Measurements from ENCODE around the gene ZFP28. TPM values are rescaled to one million over a fixed set of nuclear protein-coding genes. Genes with fewer than 3 reads are reported as not detected.
A peak's percentile ranks its signal among the peaks of the same experiment; 100 is the strongest.

ZFP28 gene
- total RNA-seq, 1 donor from 2014 or later: 2.3 TPM

DNA sequence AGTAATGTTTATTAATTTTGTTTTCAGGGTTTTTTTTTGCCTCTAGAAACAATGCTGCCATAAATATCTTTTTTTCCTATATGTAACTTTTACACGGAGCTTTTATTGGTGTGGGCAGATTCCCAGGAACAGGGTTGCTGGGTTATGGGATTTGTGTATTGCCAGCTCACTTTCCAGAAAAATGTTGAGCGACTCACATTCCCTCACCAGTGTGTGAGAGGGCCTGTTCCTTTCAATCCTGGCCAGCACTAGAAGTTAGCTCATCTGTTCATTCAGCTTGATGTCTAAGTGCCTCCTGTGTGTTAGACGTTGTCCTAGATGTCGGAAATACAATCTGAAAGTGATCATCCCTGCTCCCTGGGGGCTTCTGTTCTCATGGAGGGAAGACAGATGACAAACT lies 58.9 kb downstream of the ZFP28 start:
- TF ChIP-seq, protein P1, sequence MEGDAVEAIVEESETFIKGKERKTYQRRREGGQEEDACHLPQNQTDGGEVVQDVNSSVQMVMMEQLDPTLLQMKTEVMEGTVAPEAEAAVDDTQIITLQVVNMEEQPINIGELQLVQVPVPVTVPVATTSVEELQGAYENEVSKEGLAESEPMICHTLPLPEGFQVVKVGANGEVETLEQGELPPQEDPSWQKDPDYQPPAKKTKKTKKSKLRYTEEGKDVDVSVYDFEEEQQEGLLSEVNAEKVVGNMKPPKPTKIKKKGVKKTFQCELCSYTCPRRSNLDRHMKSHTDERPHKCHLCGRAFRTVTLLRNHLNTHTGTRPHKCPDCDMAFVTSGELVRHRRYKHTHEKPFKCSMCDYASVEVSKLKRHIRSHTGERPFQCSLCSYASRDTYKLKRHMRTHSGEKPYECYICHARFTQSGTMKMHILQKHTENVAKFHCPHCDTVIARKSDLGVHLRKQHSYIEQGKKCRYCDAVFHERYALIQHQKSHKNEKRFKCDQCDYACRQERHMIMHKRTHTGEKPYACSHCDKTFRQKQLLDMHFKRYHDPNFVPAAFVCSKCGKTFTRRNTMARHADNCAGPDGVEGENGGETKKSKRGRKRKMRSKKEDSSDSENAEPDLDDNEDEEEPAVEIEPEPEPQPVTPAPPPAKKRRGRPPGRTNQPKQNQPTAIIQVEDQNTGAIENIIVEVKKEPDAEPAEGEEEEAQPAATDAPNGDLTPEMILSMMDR (IDR thresholded peaks at IDR 0.05; ENCODE audit: insufficient read depth, low read depth, low read length): no peak
- no peak for TF ChIP-seq EZH2 (IDR thresholded peaks at IDR 0.05; ENCODE audit: insufficient read depth, low read length)
- peaks cover 67% of the 10 kb centered on the region for H3K79me2 ChIP-seq (ENCODE audit: insufficient read depth, low read length)
- peaks cover 14% of the 10 kb centered on the region for H3K9me3 Mint-ChIP-seq (ENCODE audit: unreplicated experiment)
- H4K20me1 ChIP-seq (ENCODE audit: insufficient read depth, low read length): peaks cover 36% of the 10 kb centered on the region
- DNase-seq (ENCODE audit: low read depth) (peak; percentile 9), FAIRE-seq (no peak)
- H2AFZ ChIP-seq (ENCODE audit: low read depth, low read length): no peak overlapping the region
- H3K4me1 Mint-ChIP-seq (ENCODE audit: low read depth, unreplicated experiment): peaks cover 19% of the 10 kb centered on the region
- H3K4me1 ChIP-seq (ENCODE audit: insufficient read depth, low read length): peaks cover 11% of the 10 kb centered on the region
- no peaks in the 10 kb centered on the region for H3K27me3 ChIP-seq (ENCODE audit: insufficient read depth, low read length)
- no peak overlapping the region for H3K9ac ChIP-seq (ENCODE audit: low read length)
- H3K4me3 ChIP-seq (ENCODE audit: insufficient read depth, low read depth, low read length): no peak overlapping the region
- H3K36me3 ChIP-seq (ENCODE audit: insufficient read depth, low read length): peaks cover 3% of the 10 kb centered on the region
- H3K27ac ChIP-seq (ENCODE audit: low read depth, low read length): no peak overlapping the region
- no peaks in the 10 kb centered on the region for H3K9me3 ChIP-seq (ENCODE audit: insufficient read depth, low read depth, low read length)
- peak overlapping the region; percentile 34 for H3K27ac Mint-ChIP-seq (ENCODE audit: unreplicated experiment)
- H3K27me3 Mint-ChIP-seq (ENCODE audit: low read depth, unreplicated experiment): no peaks in the 10 kb centered on the region
- H3K4me3 Mint-ChIP-seq (ENCODE audit: unreplicated experiment): no peak overlapping the region
- H3K4me2 ChIP-seq (ENCODE audit: low read length): no peak overlapping the region
- H3K36me3 Mint-ChIP-seq (ENCODE audit: low read depth, unreplicated experiment): peaks cover 39% of the 10 kb centered on the region

DNA sequence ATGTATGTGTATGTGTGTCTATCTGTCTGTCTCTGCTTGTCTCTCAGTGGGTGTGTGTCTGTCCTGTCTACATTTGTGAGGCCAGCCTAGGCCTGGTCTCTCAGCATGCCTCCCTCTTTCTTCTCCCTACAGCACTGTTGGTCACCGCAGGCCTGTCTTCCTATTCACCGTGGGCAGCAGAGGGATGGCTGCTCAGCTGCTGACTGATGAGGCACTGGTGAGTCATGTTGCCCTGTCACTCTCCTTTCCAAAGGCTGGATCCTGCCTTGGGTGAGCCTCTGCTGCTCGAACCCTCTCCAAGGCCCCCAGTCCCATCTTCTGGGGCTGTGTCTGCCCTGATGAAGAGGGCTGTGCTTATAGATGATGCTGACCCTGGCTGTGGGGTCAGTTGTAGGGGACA lies 62.6 kb downstream of the ZFP28 start:
- Mint-ChIP-seq H3K27me3 (ENCODE audit: low read depth, unreplicated experiment) (no peaks in the 10 kb centered on the region), H3K4me1 (ENCODE audit: low read depth, unreplicated experiment) (peaks cover 11% of the 10 kb centered on the region), H3K36me3 (ENCODE audit: low read depth, unreplicated experiment) (peaks cover 55% of the 10 kb centered on the region), H3K27ac (ENCODE audit: unreplicated experiment) (peak overlapping the region; percentile 60), H3K4me3 (ENCODE audit: unreplicated experiment) (no peak overlapping the region), H3K9me3 (ENCODE audit: unreplicated experiment) (peaks cover 21% of the 10 kb centered on the region)
- H3K27ac ChIP-seq (ENCODE audit: low read depth, low read length): no peak overlapping the region
- DNase-seq (ENCODE audit: low read depth) (peak; percentile 16), FAIRE-seq (no peak)
- H3K4me3 ChIP-seq (ENCODE audit: insufficient read depth, low read depth, low read length): no peak overlapping the region
- H3K4me2 ChIP-seq (ENCODE audit: low read length): no peak overlapping the region
- H3K9ac ChIP-seq (ENCODE audit: low read length): no peak overlapping the region
- H3K4me1 ChIP-seq (ENCODE audit: insufficient read depth, low read length): peaks cover 2% of the 10 kb centered on the region
- H3K79me2 ChIP-seq (ENCODE audit: insufficient read depth, low read length): peaks cover 88% of the 10 kb centered on the region
- peaks cover 34% of the 10 kb centered on the region for H4K20me1 ChIP-seq (ENCODE audit: insufficient read depth, low read length)
- H2AFZ ChIP-seq (ENCODE audit: low read depth, low read length): no peak overlapping the region
- H3K27me3 ChIP-seq (ENCODE audit: insufficient read depth, low read length): no peaks in the 10 kb centered on the region
- peaks cover 3% of the 10 kb centered on the region for H3K36me3 ChIP-seq (ENCODE audit: insufficient read depth, low read length)
- no peak for TF ChIP-seq EZH2 (IDR thresholded peaks at IDR 0.05; ENCODE audit: insufficient read depth, low read length)
- TF ChIP-seq, protein P1 (IDR thresholded peaks at IDR 0.05; ENCODE audit: insufficient read depth, low read depth, low read length): no peak
- H3K9me3 ChIP-seq (ENCODE audit: insufficient read depth, low read depth, low read length): peaks cover under 1% of the 10 kb centered on the region

DNA sequence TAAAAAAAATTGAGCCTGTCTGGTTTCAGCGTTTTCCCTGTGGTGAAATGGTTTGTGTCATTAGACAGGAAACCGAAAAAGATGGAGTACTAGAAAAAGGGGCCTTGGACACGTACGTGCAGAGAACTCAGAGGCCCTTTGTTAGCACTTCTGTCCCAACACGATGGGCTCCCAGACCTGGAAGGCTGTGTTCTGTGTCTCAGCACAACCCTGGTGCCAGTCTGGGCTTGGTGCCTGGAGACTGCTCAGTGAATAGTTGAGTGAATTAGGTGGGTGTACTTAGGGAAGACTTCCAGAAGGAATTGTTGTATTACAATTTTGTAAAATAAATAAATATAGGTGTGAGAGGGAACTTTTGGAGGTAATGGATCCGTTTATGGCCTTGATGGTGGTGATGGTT lies 65.1 kb downstream of the ZFP28 start:
- no peaks in the 10 kb centered on the region for H3K27me3 Mint-ChIP-seq (ENCODE audit: low read depth, unreplicated experiment)
- Histone ChIP-seq H3K36me3 (ENCODE audit: insufficient read depth, low read length) (peaks cover 1% of the 10 kb centered on the region), H3K9ac (ENCODE audit: low read length) (no peak overlapping the region), H3K27me3 (ENCODE audit: insufficient read depth, low read length) (no peaks in the 10 kb centered on the region), H3K4me3 (ENCODE audit: insufficient read depth, low read depth, low read length) (no peak overlapping the region), H3K4me1 (ENCODE audit: insufficient read depth, low read length) (no peaks in the 10 kb centered on the region), H4K20me1 (ENCODE audit: insufficient read depth, low read length) (peaks cover 23% of the 10 kb centered on the region), H2AFZ (ENCODE audit: low read depth, low read length) (no peak overlapping the region), H3K4me2 (ENCODE audit: low read length) (no peak overlapping the region), H3K27ac (ENCODE audit: low read depth, low read length) (no peak overlapping the region), H3K9me3 (ENCODE audit: insufficient read depth, low read depth, low read length) (peaks cover 4% of the 10 kb centered on the region), H3K79me2 (ENCODE audit: insufficient read depth, low read length) (peaks cover 88% of the 10 kb centered on the region)
- peak; percentile 33 for DNase-seq (ENCODE audit: low read depth)
- H3K36me3 Mint-ChIP-seq (ENCODE audit: low read depth, unreplicated experiment): peaks cover 47% of the 10 kb centered on the region
- no peak overlapping the region for H3K27ac Mint-ChIP-seq (ENCODE audit: unreplicated experiment)
- no peak for TF ChIP-seq EZH2 (IDR thresholded peaks at IDR 0.05; ENCODE audit: insufficient read depth, low read length)
- TF ChIP-seq, protein P1 (IDR thresholded peaks at IDR 0.05; ENCODE audit: insufficient read depth, low read depth, low read length): no peak
- H3K9me3 Mint-ChIP-seq (ENCODE audit: unreplicated experiment): peaks cover 25% of the 10 kb centered on the region
- H3K4me3 Mint-ChIP-seq (ENCODE audit: unreplicated experiment): no peak overlapping the region
- peaks cover 7% of the 10 kb centered on the region for H3K4me1 Mint-ChIP-seq (ENCODE audit: low read depth, unreplicated experiment)
- no peak for FAIRE-seq

Data from astrocyte (in vitro differentiated cells and primary cell).